Endothelial cell of umbilical vein (primary cell): Measurements from ENCODE around the gene CCDC197. TPM values are rescaled to one million over a fixed set of nuclear protein-coding genes. Genes with fewer than 3 reads are reported as not detected.

Experiments used
- BruUV-seq: library from RNA; stranded (reverse); fragments of 400-500 nt; replicated peaks from 2 replicates; lab custom pipeline; 2021; lab: Mats Ljungman, UMichigan
- CTCF ChIA-PET: fragments of 300-600, 350-600 bp; sonication (Branson Sonifier 250); formaldehyde crosslinking; loops from one replicate; lab custom pipeline; 2021; ENCODE audit warnings: antibody characterized with exemption, inconsistent platforms; lab: Charles Lee
- POLR2A ChIA-PET: fragments of 300-600, 350-600 bp; sonication (Branson Sonifier 250); formaldehyde crosslinking; loops from one replicate; lab custom pipeline; 2021; ENCODE audit warnings: antibody characterized with exemption, inconsistent platforms; lab: Charles Lee
- DNase-seq: peaks from one replicate; pipeline ENCODE4 v3.0.0-alpha.2; 2011; ENCODE audit warnings: low read depth, low spot score
- FAIRE-seq: peaks from 2 replicates; lab custom pipeline; 2011; peaks lifted over from hg19 to GRCh38; lab: Jason Lieb, UNC
- H2AFZ ChIP-seq: 2 replicates; pipeline ENCODE4 v1.6.0; 2012; ENCODE audit warnings: low read depth, low read length, control low read depth, inconsistent platforms
- H3K27ac ChIP-seq: 2 replicates; pipeline ENCODE4 v1.5.1; 2011; ENCODE audit warnings: low read depth, mild to moderate bottlenecking, control low read depth, low read length, moderate library complexity; ENCODE audit not compliant: insufficient read depth
- H3K27me3 ChIP-seq, 2 experiments: 2 replicates each; pipeline versions ENCODE4 v1.6.0 to v1.6.1; 2011; ENCODE audit warnings: low read length in 2 of 2, mixed read lengths in 1 of 2; ENCODE audit not compliant: control insufficient read depth in 2 of 2, insufficient read depth in 2 of 2
- H3K36me3 ChIP-seq, 2 experiments: 2 replicates in 1 of 2; 3 replicates in 1 of 2; pipeline ENCODE4 v1.5.1; 2011; ENCODE audit warnings: low read length in 2 of 2, mild to moderate bottlenecking in 1 of 2, moderate library complexity in 1 of 2; ENCODE audit not compliant: control insufficient read depth in 2 of 2, insufficient read depth in 2 of 2; ENCODE audit errors: extremely low read depth in 1 of 2
- H3K4me1 ChIP-seq: 3 replicates; pipeline ENCODE4 v1.5.1; 2011; ENCODE audit warnings: mild to moderate bottlenecking, low read length; ENCODE audit not compliant: control insufficient read depth, insufficient read depth; ENCODE audit errors: extremely low read depth
- H3K4me2 ChIP-seq: 2 replicates; pipeline ENCODE4 v1.6.1; 2011; ENCODE audit warnings: low read length, control low read depth, mixed read lengths; ENCODE audit not compliant: insufficient read depth
- H3K4me3 ChIP-seq, 3 experiments: fragments of 200-600 bp in 1 of 3; sonication (generic), shearing (Covaris generic) in 1 of 3; replicated peaks in 1 of 3; 2 replicates each; pipeline ENCODE4 v1.5.1; 2011 to 2016; ENCODE audit warnings: control low read depth in 3 of 3, low read length in 3 of 3, mild to moderate bottlenecking in 2 of 3, inconsistent platforms in 1 of 3, low read depth in 1 of 3, moderate library complexity in 1 of 3; ENCODE audit not compliant: insufficient read depth in 1 of 3
- H3K79me2 ChIP-seq: 2 replicates; pipeline ENCODE4 v1.6.0; 2012; ENCODE audit warnings: low read length, inconsistent platforms; ENCODE audit not compliant: control insufficient read depth, insufficient read depth
- H3K9ac ChIP-seq: replicated peaks from 2 replicates; pipeline ENCODE3; 2011; ENCODE audit warnings: low read length, control low read depth; ENCODE audit not compliant: insufficient read depth; ENCODE audit errors: extremely low read depth
- H3K9me1 ChIP-seq: replicated peaks from 3 replicates; pipeline ENCODE4 v1.6.0; 2011; ENCODE audit warnings: mild to moderate bottlenecking, low read length; ENCODE audit not compliant: control insufficient read depth, insufficient read depth; ENCODE audit errors: extremely low read depth
- H3K9me3 ChIP-seq: replicated peaks from 2 replicates; pipeline ENCODE4 v1.5.1; 2012; ENCODE audit warnings: low read length, inconsistent platforms; ENCODE audit not compliant: control insufficient read depth, insufficient read depth
- H4K20me1 ChIP-seq: replicated peaks from 2 replicates; pipeline ENCODE3; 2011; ENCODE audit warnings: mild to moderate bottlenecking, low read length; ENCODE audit not compliant: control insufficient read depth, insufficient read depth; ENCODE audit errors: extremely low read depth
- CTCF ChIP-seq, 2 donors: IDR thresholded peaks; 1 replicate in 1 of 2; 2 replicates in 1 of 2; pipeline ENCODE4 v1.5.1; 2011; ENCODE audit warnings: low read length in 2 of 2, mild to moderate bottlenecking in 2 of 2, moderate library complexity in 2 of 2, control low read depth in 1 of 2, inconsistent platforms in 1 of 2, low read depth in 1 of 2; ENCODE audit not compliant: insufficient read depth in 1 of 2; ENCODE audit errors: extremely low read depth in 1 of 2
- GATA2 ChIP-seq: IDR thresholded peaks from 2 replicates; pipeline ENCODE4 v1.7.0; 2011; ENCODE audit warnings: low read depth, mild to moderate bottlenecking, moderate library complexity, mixed read lengths, low read length; ENCODE audit not compliant: insufficient read length, insufficient read depth
- MAX ChIP-seq: IDR thresholded peaks from 2 replicates; pipeline ENCODE4 v1.6.1; 2011; ENCODE audit not compliant: insufficient read depth, insufficient read length
- MYC ChIP-seq: IDR thresholded peaks from one replicate; pipeline ENCODE4 v1.6.1; 2011; ENCODE audit warnings: mild to moderate bottlenecking, low read depth, low read length
- POLR2AphosphoS5 ChIP-seq: IDR thresholded peaks from 2 replicates; pipeline ENCODE4 v1.6.1; 2012; ENCODE audit warnings: low read depth, mild to moderate bottlenecking, control low read depth, low read length, moderate library complexity; ENCODE audit not compliant: insufficient read depth
- dilution Hi-C: fragments of 300-500 bp; cut with MboI; formaldehyde crosslinking; loops from one replicate; pipeline ENCODE4 v1.15.0; 2019; ENCODE audit warnings: low sequenced_read_pairs; ENCODE audit not compliant: extremely low pct_ligation_motif_present
- intact Hi-C: fragments of 100-400 bp; cut with micrococcal nuclease; formaldehyde crosslinking; loops from one replicate; pipeline ENCODE4 v1.10.0; 2022
- polyA plus RNA-seq, 4 experiments: library from polyadenylated mRNA; depleted of rRNA in 3 of 4; stranded (reverse) in 3 of 4; unstranded in 1 of 4; fragments of >200 nt; gene quantifications; 2 replicates each; pipeline versions ENCODE4 v1.2.1 to v1.2.3, GENCODE V29; 2011 to 2012; ENCODE audit warnings: missing spikeins in 1 of 4
- total RNA-seq: library from RNA; stranded (reverse); gene quantifications from 2 replicates; pipeline ENCODE4 v1.2.3, GENCODE V29; 2021

The CCDC197 gene
- total and polyA plus RNA-seq, 2 donors (not counting 3 experiments of a cell fraction or from before 2014, with no cell fraction given) = not detected

GRCh38 chr14:94022532-94023411 lies 25.7 kb downstream of the CCDC197 start:
- H3K27ac ChIP-seq = no peak overlapping the region
- H3K9me3 ChIP-seq = no peaks in the 10 kb centered on the region
- H3K9ac ChIP-seq = no peak overlapping the region
- ChIA-PET CTCF (interaction anchor here (0.9 to 2.5 kb wide), 4 partner anchors 13 to 114 kb away, joined by 3 to 8 read pairs (median 6); no protein-coding TSS in a partner anchor), POLR2A (no interaction called here)
- no peak overlapping the region for H3K4me3 ChIP-seq
- H3K79me2 ChIP-seq = no peaks in the 10 kb centered on the region
- dilution Hi-C loops (no loop called here), intact Hi-C loops (no loop called here)
- peaks cover 0 to 4% of the 10 kb centered on the region in 2 experiments for H3K27me3 ChIP-seq
- TF ChIP-seq MYC (no peak), GATA2 (no peak), CTCF (IDR thresholded peaks at IDR 0.05; ENCODE audit: extremely low read depth in 1 of 2, insufficient read depth in 1 of 2, low read depth in 1 of 2, low read length in 2 of 2) (no peak), MAX (no peak), POLR2AphosphoS5 (no peak)
- FAIRE-seq (no peak), DNase-seq (no peak)
- BruUV-seq = no TSS peak
- H3K4me1 ChIP-seq = peaks cover 2% of the 10 kb centered on the region
- H3K9me1 ChIP-seq = no peaks in the 10 kb centered on the region
- no peak overlapping the region for H2AFZ ChIP-seq
- no peaks in the 10 kb centered on the region for H4K20me1 ChIP-seq
- H3K36me3 ChIP-seq = no peaks in the 10 kb centered on the region
- H3K4me2 ChIP-seq = no peak overlapping the region
